Measurements from ENCODE around the gene FOXP1.
"Not testable (repeated sequence)": the region's sequence is repeated elsewhere in the genome, so short reads cannot be mapped to it uniquely, and the experiment has no call there.

FOXP1 gene

GRCh38 chr3:71454512-71455403 lies 128.8 kb downstream of the FOXP1 start:
- in situ Hi-C loops (cut with MboI; ENCODE audit: low sequenced_read_pairs), result no loop called here

GRCh38 chr3:71453822-71454511 lies 129.6 kb downstream of the FOXP1 start:
- in situ Hi-C loops (cut with MboI; ENCODE audit: low sequenced_read_pairs), result no loop called here

DNA sequence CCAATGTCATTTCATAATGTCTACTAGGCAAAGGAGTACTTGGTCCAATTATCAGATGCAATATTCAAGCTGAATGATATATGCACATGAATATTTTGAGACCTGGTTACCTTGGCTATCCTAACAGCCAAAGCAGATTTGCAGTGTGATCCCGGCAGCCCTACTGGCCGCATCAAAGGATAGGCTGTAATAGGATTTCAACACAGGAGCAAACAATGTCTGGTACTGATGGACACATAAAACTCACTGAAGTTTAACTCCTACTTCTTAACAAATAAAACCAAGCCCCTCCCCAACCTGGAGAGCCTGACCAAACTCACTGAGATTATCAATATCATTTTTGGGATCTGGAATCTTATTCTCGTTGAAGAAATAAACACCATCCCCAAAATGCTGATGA lies 130.2 kb downstream of the FOXP1 start:
- in situ Hi-C loops (cut with MboI; ENCODE audit: low sequenced_read_pairs), result no loop called here

DNA sequence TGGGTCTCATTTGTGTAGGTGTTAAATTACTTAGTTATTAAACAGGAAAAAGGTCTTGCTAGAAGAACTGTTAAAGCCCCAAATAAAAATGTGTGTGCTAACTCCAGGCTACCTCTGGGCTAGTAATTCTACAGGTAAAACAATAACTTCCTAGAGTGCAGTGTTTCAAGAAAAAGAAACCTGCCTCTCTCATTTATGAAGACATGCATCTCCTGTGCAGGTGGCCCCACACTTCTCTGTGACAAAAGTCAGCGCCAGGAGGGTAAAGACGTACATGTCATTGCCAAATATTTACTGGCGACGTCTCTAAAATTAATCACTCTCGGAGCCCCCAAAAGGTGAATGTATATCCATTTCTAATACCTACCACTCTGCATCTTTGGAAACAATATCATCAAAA lies 131.7 kb downstream of the FOXP1 start:
- in situ Hi-C loops (cut with MboI; ENCODE audit: low sequenced_read_pairs), result no loop called here

DNA sequence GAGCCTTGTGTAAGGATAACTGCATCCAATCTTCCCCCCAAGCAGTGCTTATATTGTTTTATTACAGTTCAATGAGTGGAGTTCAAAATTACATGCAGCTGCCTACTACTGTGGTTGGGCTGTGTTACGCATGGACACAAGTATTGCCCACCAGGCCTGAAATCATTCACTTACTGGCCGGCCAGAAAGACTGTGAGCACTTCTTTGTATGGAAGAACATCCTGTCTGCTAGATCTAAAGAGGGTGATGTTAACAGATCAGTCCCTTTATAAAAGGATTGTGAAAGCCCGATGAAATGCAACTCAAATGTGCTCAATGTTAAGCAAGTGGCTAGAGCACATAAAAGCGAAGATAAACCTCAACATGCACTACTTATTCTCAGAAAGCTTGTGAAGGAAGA lies 132.5 kb downstream of the FOXP1 start:
- in situ Hi-C loops (cut with MboI; ENCODE audit: low sequenced_read_pairs), result no loop called here

- in situ Hi-C loops (cut with MboI; ENCODE audit: low sequenced_read_pairs), result no loop called here
Measured at GRCh38 chr3:71450162-71450561, 133.4 kb downstream of the FOXP1 start.

GRCh38 chr3:71447803-71448202 lies 135.7 kb downstream of the FOXP1 start:
- in situ Hi-C loops (cut with MboI; ENCODE audit: low sequenced_read_pairs), result no loop called here

- in situ Hi-C loops (cut with MboI; ENCODE audit: low sequenced_read_pairs), result no loop called here
Measured at GRCh38 chr3:71447197-71447596, 136.3 kb downstream of the FOXP1 start.

DNA sequence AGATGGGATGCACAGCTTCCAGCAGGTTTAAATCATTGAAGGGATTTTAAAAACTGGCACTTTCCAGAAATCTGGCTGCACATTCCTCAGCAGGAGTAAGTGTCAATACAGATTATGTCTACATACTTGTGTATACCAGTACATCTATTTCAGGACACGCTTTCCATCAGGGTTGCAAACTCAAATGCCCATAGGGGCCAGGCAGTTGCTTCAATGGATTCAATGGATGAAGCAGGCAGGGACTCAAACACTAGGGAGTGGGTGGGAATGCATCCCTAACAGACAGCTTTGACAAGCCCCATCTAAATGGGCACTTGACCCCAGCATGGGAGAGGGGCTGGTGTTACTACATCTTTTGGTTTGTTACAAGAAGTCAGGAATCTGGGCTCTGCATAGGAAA lies 136.8 kb downstream of the FOXP1 start:
- in situ Hi-C loops (cut with MboI; ENCODE audit: low sequenced_read_pairs), result no loop called here

- in situ Hi-C loops (cut with MboI; ENCODE audit: low sequenced_read_pairs), result no loop called here
Measured at GRCh38 chr3:71446260-71446659, 137.3 kb downstream of the FOXP1 start.

DNA sequence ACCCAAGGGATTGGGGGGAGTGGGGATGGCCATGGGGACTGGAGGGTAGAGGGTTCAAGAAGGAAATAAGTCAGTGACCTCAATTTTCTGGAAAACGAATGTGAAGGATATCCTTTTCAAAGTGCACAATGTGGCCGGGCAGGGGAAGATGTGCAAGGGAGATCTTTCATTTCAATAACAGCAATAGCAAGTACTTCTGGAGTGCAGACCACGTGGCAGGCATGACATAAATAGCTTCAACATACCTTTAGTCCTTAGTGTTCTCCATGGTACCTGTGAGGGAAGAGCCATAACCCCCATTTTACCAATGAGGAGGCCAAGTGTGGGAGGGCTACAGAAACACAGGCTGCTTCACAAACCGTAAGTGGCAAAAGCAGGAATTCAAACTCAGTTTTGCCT lies 138.7 kb downstream of the FOXP1 start:
- in situ Hi-C loops (cut with MboI; ENCODE audit: low sequenced_read_pairs), result no loop called here

- in situ Hi-C loops (cut with MboI; ENCODE audit: low sequenced_read_pairs), result no loop called here
Measured at GRCh38 chr3:71444028-71444860, 139.3 kb downstream of the FOXP1 start.

DNA sequence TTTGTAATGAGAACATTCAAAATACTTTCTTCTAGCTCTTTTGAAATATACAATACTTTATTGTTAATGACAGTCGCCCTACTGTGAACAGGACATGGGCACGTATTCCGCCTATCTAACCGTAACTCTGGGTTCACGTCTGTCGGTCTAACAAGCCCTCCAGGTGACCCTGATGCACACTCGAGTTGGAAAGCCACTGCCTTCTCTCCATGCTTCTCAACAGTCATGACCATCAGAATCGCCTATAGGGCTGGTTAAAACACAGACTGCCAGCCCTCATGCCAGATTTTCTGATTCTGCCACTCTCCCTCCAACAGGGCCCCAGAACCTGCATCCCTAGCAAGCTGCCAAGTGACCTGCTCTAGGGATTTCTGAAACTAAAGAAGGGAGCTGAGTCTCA lies 140.2 kb downstream of the FOXP1 start:
- in situ Hi-C loops (cut with MboI; ENCODE audit: low sequenced_read_pairs), result no loop called here

GRCh38 chr3:71442652-71443042 lies 140.9 kb downstream of the FOXP1 start:
- in situ Hi-C loops (cut with MboI; ENCODE audit: low sequenced_read_pairs), result no loop called here

DNA sequence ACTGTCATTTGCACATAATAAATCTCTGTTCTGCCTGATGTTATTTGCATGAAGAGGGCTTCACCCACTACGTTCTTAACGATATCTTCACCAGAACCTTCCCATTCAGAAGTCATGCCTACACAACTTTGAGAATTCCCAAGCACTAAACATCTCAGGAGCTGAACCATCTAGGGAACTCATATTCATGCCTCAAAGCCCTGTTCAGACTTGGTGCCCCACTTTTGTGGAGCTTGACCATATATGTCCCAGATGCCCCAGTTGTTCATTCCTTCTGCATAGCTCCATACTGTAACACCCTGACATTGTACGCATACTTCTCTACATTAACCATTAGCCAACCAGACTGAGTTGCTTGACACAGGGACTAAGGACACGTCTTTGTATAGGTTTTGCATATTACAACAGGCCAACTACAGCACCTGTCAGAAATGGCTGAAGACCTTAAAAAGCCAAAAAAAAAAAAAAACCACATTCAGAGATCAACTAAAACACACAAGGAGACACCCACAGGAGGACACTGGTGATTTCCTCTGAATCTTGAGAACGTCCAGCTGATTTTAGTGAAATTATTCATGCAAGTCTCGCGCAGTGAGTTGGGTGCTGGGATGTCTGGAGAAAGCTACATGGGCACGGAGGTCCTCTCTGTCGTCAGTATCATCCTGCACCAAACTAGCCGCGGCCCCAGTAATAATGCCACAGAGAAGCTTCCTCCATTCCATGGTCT lies 141.4 kb downstream of the FOXP1 start:
- in situ Hi-C loops (cut with MboI; ENCODE audit: low sequenced_read_pairs), result no loop called here

GRCh38 chr3:71441217-71441924 lies 142.2 kb downstream of the FOXP1 start:
- in situ Hi-C loops (cut with MboI; ENCODE audit: low sequenced_read_pairs), result no loop called here

DNA sequence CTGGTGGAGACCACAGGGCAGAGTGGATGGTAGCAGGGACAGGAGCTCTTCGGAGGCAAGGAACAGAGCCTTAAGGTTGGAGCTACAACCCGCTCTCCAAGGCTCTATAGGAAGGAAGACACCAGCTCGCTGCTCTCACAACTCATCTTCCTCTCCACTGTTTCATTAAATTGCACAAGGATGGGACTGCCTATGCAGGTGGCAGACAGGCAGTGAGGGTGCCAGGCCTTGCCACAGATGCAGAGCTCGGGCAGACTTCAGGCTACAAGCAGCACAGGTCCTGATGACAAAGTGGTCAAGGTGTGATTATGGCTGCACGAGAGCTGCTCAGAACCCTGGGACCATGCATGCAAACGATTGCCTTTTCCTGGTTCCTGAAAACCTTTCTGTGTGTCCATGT lies 144.6 kb downstream of the FOXP1 start:
- in situ Hi-C loops (cut with MboI; ENCODE audit: low sequenced_read_pairs), result no loop called here

DNA sequence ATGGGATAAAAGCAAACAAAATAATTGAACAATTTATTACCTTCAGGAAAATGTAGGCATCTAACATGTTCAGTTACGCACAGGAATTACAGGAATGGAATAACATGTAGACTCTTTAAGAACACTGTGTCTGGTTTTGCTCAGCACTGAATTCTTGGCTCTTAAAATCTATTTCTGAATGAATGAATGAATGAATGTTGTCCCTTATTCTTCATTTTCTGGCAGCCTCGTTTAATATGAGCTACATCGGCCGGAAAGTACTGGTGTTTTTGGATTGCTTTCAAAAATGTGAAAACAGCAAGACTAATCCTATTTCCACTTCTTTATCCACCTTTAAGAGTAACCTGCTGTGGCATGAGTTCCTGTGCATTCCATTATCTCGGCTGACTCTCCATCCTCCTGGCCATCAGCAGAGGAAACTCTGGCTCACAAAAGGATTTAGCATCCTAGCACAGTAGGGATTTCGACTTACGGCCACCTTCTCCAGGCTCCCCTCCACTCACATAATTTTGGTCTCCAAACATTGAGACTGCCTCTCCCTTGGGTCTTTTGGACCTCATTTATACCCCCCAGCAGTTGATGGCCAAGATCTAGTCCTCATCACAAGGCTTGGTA lies 145.3 kb downstream of the FOXP1 start:
- in situ Hi-C loops (cut with MboI; ENCODE audit: low sequenced_read_pairs), result no loop called here

DNA sequence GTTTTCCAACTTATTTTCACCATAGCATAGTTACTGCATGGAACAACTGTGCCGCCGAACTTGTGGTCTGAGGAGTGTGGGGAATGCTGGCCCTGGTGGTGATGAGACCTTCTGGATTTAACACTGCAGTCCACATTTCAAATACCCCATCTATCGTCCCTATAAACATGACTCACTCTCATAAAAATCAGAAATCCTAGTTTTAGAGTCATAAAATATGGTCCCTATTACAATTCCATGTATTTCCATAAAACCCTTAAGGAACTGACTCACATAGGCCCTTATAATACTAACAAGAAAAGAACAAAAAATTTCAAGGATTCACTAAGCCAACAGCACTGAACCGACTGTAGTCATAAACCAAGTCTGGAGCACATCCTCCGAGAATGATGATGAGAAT lies 147.2 kb downstream of the FOXP1 start:
- in situ Hi-C loops (cut with MboI; ENCODE audit: low sequenced_read_pairs), result no loop called here

DNA sequence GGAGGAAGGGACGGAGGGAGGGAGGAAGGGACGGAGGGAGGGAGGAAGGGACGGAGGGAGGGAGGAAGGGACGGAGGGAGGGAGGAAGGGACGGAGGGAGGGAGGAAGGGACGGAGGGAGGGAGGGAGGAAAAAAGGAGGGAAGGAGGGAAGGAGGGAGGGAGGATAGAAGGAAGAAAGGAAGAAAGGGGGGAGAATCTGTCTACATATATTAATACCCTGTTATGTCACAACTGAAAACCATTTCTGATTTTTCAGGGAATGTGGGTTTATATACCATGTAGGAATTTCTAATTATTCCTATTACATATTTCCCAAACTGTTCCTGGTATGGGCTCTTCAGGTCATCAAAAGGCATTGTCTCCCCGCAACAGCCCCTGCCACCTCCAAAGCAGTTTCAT lies 147.7 kb downstream of the FOXP1 start:
- in situ Hi-C loops (cut with MboI; ENCODE audit: low sequenced_read_pairs), result not testable (repeated sequence)
